Esophagus squamous epithelium (tissue), 4 donors: ENCODE results near the gene STK32A.

Experiments used
- CTCF ChIP-seq, 6 experiments: fragments of 450-650 bp in 4 of 6; fragments of 200-600 bp in 2 of 6; sonication (generic) in 2 of 6; IDR thresholded peaks; one replicate each; pipeline ENCODE4 v1.5.1; 2016 to 2019; ENCODE audit warnings: antibody characterized with exemption in 6 of 6, mild to moderate bottlenecking in 4 of 6, moderate library complexity in 4 of 6
- POLR2A ChIP-seq, 4 donors: fragments of 450-650 bp; IDR thresholded peaks; one replicate each; pipeline ENCODE4 v1.6.1; 2017; ENCODE audit warnings: antibody characterized with exemption in 4 of 4, mild to moderate bottlenecking in 4 of 4, moderate library complexity in 3 of 4

GRCh38 chr5:147240266-147240985 lies 5.6 kb downstream of the STK32A start:
- no peak for TF ChIP-seq CTCF (IDR thresholded peaks at IDR 0.05)
- no peak for TF ChIP-seq POLR2A (IDR thresholded peaks at IDR 0.05)
